G401.6 (cell line): ENCODE results near the gene PCNT.

Experiments
- FAIRE-seq: peaks from 2 replicates; lab custom pipeline; 2012; peaks lifted over from hg19 to GRCh38; lab: Jason Lieb, UNC

The PCNT gene

GRCh38 chr21:46344219-46344915 lies 20.4 kb downstream of the PCNT start:
- no peak for FAIRE-seq

GRCh38 chr21:46345861-46346260 lies 21.9 kb downstream of the PCNT start:
- FAIRE-seq, result no peak

- no peak for FAIRE-seq
These were observed 22.6 kb downstream of the PCNT start for GRCh38 chr21:46346296-46347202.

- no peak for FAIRE-seq
These were observed 23.2 kb downstream of the PCNT start for GRCh38 chr21:46347203-46347550.

GRCh38 chr21:46347791-46348381 lies 23.9 kb downstream of the PCNT start:
- no peak for FAIRE-seq

GRCh38 chr21:46349134-46349760 lies 25.3 kb downstream of the PCNT start:
- no peak for FAIRE-seq

GRCh38 chr21:46350571-46350970 lies 26.6 kb downstream of the PCNT start:
- FAIRE-seq, result no peak

- no peak for FAIRE-seq
These were observed 27.0 kb downstream of the PCNT start for GRCh38 chr21:46350981-46351380.

GRCh38 chr21:46351476-46352163 lies 27.7 kb downstream of the PCNT start:
- no peak for FAIRE-seq

- no peak for FAIRE-seq
These were observed 28.2 kb downstream of the PCNT start for GRCh38 chr21:46352164-46352515.

GRCh38 chr21:46352913-46353312 lies 29.0 kb downstream of the PCNT start:
- no peak for FAIRE-seq

GRCh38 chr21:46354046-46354445 lies 30.1 kb downstream of the PCNT start:
- FAIRE-seq, result no peak

- FAIRE-seq, result no peak
These were observed 30.6 kb downstream of the PCNT start for GRCh38 chr21:46354518-46354917.

- no peak for FAIRE-seq
These were observed 31.4 kb downstream of the PCNT start for GRCh38 chr21:46355161-46356004.

- FAIRE-seq, result no peak
These were observed 32.0 kb downstream of the PCNT start for GRCh38 chr21:46356005-46356338.

- no peak for FAIRE-seq
These were observed 32.8 kb downstream of the PCNT start for GRCh38 chr21:46356494-46357334.

- FAIRE-seq, result no peak
These were observed 33.3 kb downstream of the PCNT start for GRCh38 chr21:46357335-46357604.

- FAIRE-seq, result no peak
These were observed 33.9 kb downstream of the PCNT start for GRCh38 chr21:46357684-46358425.

- FAIRE-seq, result no peak
These were observed 37.2 kb downstream of the PCNT start for GRCh38 chr21:46361176-46361575.

- no peak for FAIRE-seq
These were observed 38.0 kb downstream of the PCNT start for GRCh38 chr21:46361935-46362334.
